ENCODE measurements around the gene ELP6.
"Not testable (repeated sequence)": the region's sequence is repeated elsewhere in the genome, so short reads cannot be mapped to it uniquely, and the experiment has no call there.

The ELP6 gene

DNA sequence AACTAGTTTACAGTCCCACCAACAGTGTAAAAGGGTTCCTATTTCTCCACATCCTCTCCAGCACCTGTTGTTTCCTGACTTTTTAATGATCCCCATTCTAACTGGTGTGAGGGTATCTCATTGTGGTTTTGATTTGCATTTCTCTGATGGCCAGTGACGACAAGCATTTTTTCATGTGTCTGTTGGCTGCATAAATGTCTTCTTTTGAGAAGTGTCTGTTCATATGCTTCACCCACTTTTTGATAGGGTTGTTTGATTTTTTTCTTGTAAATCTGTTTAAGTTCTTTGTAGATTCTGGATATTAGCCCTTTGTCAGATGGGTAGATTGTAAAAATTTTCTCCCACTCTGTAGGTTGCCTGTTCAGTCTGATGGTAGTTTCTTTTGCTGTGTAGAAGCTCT is 45.2 kb downstream of the ELP6 start:
- FAIRE-seq; DNase-seq (ENCODE audit: low spot score): not testable (repeated sequence)

DNA sequence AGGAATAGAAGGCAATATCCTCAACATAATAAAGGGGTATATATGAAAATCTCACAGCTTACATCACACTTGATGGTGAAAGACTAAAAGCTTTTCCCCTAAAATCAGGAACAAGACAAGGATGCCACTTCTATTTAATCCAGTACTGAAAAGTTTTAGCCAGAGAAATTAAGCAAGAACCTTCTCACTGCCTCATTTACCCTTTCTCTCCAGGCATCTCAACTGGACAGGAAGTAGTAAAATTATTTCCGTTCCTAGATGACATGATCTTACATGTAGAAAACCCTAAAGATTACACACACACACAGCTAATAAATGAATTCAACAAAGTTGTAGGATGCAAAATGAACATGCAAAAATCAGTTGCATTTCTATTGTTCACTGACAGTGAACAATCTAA is 48.9 kb downstream of the ELP6 start:
- DNase-seq (ENCODE audit: low spot score) = no peak
- no peak for FAIRE-seq

DNA sequence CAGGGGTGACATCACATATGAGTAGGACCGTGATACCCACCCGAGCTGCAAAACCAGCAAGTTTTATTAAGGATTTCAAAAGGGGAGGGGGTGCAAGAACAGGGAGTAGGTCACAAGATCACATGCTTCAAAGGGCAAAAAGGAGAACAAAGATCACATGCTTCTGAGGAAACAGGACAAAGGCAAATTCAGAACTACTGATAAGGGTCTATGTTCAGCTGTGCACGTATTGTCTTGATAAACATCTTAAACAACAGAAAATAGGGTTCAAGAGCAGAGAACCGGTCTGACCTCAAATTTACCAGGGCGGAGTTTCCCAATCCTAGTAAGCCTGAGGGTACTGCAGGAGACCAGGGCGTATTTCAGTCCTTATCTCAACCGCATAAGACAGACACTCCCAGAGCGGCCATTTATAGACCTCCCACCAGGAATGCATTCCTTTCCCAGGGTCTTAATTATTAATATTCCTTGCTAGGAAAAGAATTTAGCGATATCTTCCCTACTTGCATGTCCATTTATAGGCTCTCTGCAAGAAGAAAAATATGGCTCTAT is 53.9 kb downstream of the ELP6 start:
- not testable (repeated sequence) for DNase-seq (ENCODE audit: low spot score); FAIRE-seq

DNA sequence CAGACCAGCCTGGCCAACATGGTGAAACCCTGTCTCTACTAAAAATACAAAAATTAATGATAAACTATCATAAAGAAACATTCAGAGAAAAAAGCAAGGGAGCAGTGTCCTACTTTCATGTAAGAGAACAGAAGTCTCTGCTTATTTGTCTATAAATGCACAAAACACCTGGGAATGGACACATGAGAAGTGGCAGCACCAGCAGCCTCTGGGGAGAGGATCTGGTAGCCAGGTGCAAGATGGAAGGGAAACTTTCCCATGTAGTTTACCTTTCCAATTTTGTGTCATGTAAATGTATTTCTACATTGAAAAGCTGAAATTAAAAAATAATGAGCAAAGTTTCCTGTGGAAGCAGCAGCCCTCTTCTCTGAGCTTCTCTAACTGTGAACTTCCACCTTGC is 56.5 kb downstream of the ELP6 start:
- FAIRE-seq = no peak
- no peak for DNase-seq (ENCODE audit: low spot score)

DNA sequence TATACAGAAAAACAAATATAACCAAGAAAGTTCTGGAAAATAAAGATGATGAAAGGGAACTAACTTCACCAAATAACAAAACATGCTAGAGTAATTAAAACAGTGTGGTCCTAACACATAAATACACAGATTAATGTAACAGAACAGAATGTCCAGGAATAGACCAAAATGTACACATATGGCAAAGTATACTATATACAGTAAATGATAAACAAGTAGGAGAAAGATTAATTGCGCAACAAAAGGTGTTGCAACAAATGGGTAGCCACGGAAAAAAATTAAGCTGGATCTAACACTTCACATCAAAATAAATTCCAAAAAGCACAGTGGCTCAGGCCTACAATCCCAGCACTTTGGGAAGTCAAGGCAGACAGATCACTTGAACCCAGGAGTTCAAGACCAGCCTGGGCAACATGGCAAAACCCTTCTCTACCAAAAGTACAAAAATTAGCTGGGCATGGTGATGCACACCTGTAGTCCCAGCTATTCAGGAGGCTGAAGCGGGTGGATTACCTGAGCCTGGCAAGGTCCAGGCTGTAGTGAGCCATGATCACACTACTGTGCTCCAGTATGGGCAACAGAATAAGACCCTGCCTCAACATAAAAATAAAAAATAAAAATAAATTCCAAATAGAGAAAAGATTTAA is 57.6 kb downstream of the ELP6 start:
- FAIRE-seq (no peak), DNase-seq (ENCODE audit: low spot score) (no peak)

DNA sequence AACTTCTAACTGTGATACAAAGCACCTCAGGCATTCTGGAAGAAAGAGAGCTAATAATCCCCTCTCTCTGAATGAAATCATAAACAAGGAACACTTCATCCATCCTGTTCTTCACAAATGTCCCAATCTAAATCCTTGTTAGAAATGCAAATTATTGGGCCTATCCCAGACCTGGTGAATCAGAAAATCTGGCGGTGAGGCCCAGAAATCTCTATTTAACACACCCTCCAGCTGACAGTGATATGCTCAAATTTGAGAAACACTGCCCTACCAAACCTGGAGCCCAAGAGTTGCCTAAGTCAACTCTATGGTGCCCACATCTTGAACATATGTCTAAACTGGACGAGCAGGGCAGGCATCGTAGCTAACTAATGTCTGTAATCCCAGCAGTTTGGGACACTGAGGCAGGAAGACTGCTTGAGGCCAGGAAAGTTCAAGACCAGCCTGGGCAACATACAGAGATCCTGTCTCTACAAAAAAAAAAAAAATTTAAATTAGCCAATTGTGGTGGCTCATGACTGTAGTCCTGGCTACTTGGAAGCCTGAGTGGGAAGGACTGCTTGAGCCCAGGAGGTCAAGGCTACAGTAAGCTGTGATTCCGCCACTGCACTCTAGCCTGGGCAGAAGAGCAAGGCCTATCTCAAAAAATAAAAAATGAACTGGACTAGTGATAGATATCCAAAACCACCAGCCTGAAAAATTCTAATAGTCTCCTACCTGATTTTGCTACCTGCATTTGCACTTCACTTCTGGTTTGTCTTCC is 60.9 kb downstream of the ELP6 start:
- FAIRE-seq = no peak
- DNase-seq (ENCODE audit: low spot score) = no peak
